HPDE6-E6E7 (cell line): ENCODE data around the gene CD109.

Experiments
- DNase-seq: peaks from one replicate; pipeline ENCODE4 v3.0.0; 2011; ENCODE audit warnings: missing footprints; ENCODE audit errors: extremely low spot score

Gene CD109

GRCh38 chr6:73727114-73727513, 31.1 kb downstream of the CD109 start:
- no peak for DNase-seq

GRCh38 chr6:73728548-73729205, 32.7 kb downstream of the CD109 start:
- DNase-seq = no peak

- no peak for DNase-seq
These were observed 35.3 kb downstream of the CD109 start for GRCh38 chr6:73731285-73731684.

GRCh38 chr6:73732845-73733675, 37.1 kb downstream of the CD109 start:
- DNase-seq = peak; percentile 67

- no peak for DNase-seq
These were observed 37.8 kb downstream of the CD109 start for GRCh38 chr6:73733791-73734190.

GRCh38 chr6:73734832-73735453, 38.9 kb downstream of the CD109 start:
- no peak for DNase-seq

- DNase-seq = no peak
These were observed 42.5 kb downstream of the CD109 start for GRCh38 chr6:73738367-73739028.

GRCh38 chr6:73739096-73739495, 43.1 kb downstream of the CD109 start:
- no peak for DNase-seq

- DNase-seq = no peak
These were observed 46.4 kb downstream of the CD109 start for GRCh38 chr6:73742433-73742832.

- DNase-seq = no peak
These were observed 47.1 kb downstream of the CD109 start for GRCh38 chr6:73743081-73743480.

GRCh38 chr6:73743556-73743955, 47.6 kb downstream of the CD109 start:
- no peak for DNase-seq

- no peak for DNase-seq
These were observed 50.8 kb downstream of the CD109 start for GRCh38 chr6:73746787-73747186.

GRCh38 chr6:73747289-73747688, 51.3 kb downstream of the CD109 start:
- no peak for DNase-seq

- no peak for DNase-seq
These were observed 56.9 kb downstream of the CD109 start for GRCh38 chr6:73752943-73753342.

GRCh38 chr6:73766040-73766439, 70.0 kb downstream of the CD109 start:
- no peak for DNase-seq

GRCh38 chr6:73768558-73768957, 72.6 kb downstream of the CD109 start:
- DNase-seq = no peak

GRCh38 chr6:73769976-73770375, 74.0 kb downstream of the CD109 start:
- DNase-seq = no peak

- peak; percentile 29 for DNase-seq
These were observed 78.3 kb downstream of the CD109 start for GRCh38 chr6:73774311-73774774.

GRCh38 chr6:73779943-73780342, 83.9 kb downstream of the CD109 start:
- no peak for DNase-seq

GRCh38 chr6:73782911-73783310, 86.9 kb downstream of the CD109 start:
- DNase-seq = no peak

- no peak for DNase-seq
These were observed 88.9 kb downstream of the CD109 start for GRCh38 chr6:73784726-73785505.
